Measurements from ENCODE around the gene PATE1. TPM values are rescaled to one million over a fixed set of nuclear protein-coding genes. Genes with fewer than 3 reads are reported as not detected.

PATE1 gene
- total RNA-seq, 1 donor from 2014 or later, result not detected

GRCh38 chr11:125724125-125724524 is 22.0 kb upstream of the PATE1 start:
- intact Hi-C loops (cut with DNase I), result no loop called here
- Histone ChIP-seq H3K27ac (no peak overlapping the region), H3K9me3 (no peaks in the 10 kb centered on the region), H3K36me3 (no peaks in the 10 kb centered on the region), H3K4me3 (no peak overlapping the region), H3K4me1 (no peaks in the 10 kb centered on the region), H3K27me3 (no peaks in the 10 kb centered on the region)
- no peak for DNase-seq (ENCODE audit: extremely low spot score in 2 of 2)
- TF ChIP-seq POLR2AphosphoS5 (IDR thresholded peaks at IDR 0.05; ENCODE audit: insufficient read depth in 1 of 2, low read depth in 1 of 2) (no peak), POLR2A (IDR thresholded peaks at IDR 0.05) (no peak)
- TF ChIP-seq, protein P1, sequence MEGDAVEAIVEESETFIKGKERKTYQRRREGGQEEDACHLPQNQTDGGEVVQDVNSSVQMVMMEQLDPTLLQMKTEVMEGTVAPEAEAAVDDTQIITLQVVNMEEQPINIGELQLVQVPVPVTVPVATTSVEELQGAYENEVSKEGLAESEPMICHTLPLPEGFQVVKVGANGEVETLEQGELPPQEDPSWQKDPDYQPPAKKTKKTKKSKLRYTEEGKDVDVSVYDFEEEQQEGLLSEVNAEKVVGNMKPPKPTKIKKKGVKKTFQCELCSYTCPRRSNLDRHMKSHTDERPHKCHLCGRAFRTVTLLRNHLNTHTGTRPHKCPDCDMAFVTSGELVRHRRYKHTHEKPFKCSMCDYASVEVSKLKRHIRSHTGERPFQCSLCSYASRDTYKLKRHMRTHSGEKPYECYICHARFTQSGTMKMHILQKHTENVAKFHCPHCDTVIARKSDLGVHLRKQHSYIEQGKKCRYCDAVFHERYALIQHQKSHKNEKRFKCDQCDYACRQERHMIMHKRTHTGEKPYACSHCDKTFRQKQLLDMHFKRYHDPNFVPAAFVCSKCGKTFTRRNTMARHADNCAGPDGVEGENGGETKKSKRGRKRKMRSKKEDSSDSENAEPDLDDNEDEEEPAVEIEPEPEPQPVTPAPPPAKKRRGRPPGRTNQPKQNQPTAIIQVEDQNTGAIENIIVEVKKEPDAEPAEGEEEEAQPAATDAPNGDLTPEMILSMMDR (IDR thresholded peaks at IDR 0.05), result no peak

GRCh38 chr11:125728969-125729368 is 17.1 kb upstream of the PATE1 start:
- H3K36me3 ChIP-seq, result no peaks in the 10 kb centered on the region
- no peak for DNase-seq (ENCODE audit: extremely low spot score in 2 of 2)
- H3K27me3 ChIP-seq, result no peaks in the 10 kb centered on the region
- intact Hi-C loops (cut with DNase I), result no loop called here
- H3K4me1 ChIP-seq, result no peaks in the 10 kb centered on the region
- H3K27ac ChIP-seq, result no peak overlapping the region
- TF ChIP-seq POLR2AphosphoS5 (IDR thresholded peaks at IDR 0.05; ENCODE audit: insufficient read depth in 1 of 2, low read depth in 1 of 2), result no peak
- no peak for TF ChIP-seq POLR2A (IDR thresholded peaks at IDR 0.05)
- TF ChIP-seq, protein P1 (IDR thresholded peaks at IDR 0.05), result no peak
- no peaks in the 10 kb centered on the region for H3K9me3 ChIP-seq
- H3K4me3 ChIP-seq, result no peak overlapping the region

GRCh38 chr11:125740617-125741016 is 5.5 kb upstream of the PATE1 start:
- no peak overlapping the region for H3K4me3 ChIP-seq
- H3K4me1 ChIP-seq, result no peaks in the 10 kb centered on the region
- DNase-seq (ENCODE audit: extremely low spot score in 2 of 2), result no peak
- H3K27ac ChIP-seq, result no peak overlapping the region
- H3K9me3 ChIP-seq, result no peaks in the 10 kb centered on the region
- intact Hi-C loops (cut with DNase I), result no loop called here
- no peaks in the 10 kb centered on the region for H3K27me3 ChIP-seq
- TF ChIP-seq, protein P1 (IDR thresholded peaks at IDR 0.05), result no peak
- TF ChIP-seq POLR2A (IDR thresholded peaks at IDR 0.05), result no peak
- no peak for TF ChIP-seq POLR2AphosphoS5 (IDR thresholded peaks at IDR 0.05; ENCODE audit: insufficient read depth in 1 of 2, low read depth in 1 of 2)
- no peaks in the 10 kb centered on the region for H3K36me3 ChIP-seq

DNA sequence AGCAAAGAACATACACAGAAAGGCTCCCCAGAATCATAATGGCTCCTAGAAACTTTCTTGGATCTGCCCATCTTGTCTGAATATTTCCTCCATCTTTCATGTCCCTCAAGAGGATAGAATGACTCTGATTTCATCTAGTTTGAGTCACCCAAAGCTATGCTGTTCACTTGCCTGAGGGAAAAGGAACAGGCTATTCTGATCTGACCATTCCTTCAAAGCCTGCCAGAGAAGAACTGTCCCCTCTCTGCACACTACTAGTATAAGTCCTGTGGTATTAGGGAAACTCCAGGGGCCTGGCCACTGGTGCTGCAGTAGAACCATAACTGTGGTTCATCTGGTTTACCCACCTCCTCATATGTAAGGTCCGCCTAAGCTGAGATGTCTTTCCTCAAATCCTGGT is 2.4 kb upstream of the PATE1 start:
- no peak for TF ChIP-seq POLR2A (IDR thresholded peaks at IDR 0.05)
- no peak for TF ChIP-seq POLR2AphosphoS5 (IDR thresholded peaks at IDR 0.05; ENCODE audit: insufficient read depth in 1 of 2, low read depth in 1 of 2)
- TF ChIP-seq, protein P1 (IDR thresholded peaks at IDR 0.05), result no peak
- Histone ChIP-seq H3K27ac (no peak overlapping the region), H3K36me3 (no peaks in the 10 kb centered on the region), H3K27me3 (no peaks in the 10 kb centered on the region), H3K4me3 (no peak overlapping the region), H3K9me3 (no peaks in the 10 kb centered on the region), H3K4me1 (no peaks in the 10 kb centered on the region)
- intact Hi-C loops (cut with DNase I), result no loop called here
- DNase-seq (ENCODE audit: extremely low spot score in 2 of 2), result no peak

DNA sequence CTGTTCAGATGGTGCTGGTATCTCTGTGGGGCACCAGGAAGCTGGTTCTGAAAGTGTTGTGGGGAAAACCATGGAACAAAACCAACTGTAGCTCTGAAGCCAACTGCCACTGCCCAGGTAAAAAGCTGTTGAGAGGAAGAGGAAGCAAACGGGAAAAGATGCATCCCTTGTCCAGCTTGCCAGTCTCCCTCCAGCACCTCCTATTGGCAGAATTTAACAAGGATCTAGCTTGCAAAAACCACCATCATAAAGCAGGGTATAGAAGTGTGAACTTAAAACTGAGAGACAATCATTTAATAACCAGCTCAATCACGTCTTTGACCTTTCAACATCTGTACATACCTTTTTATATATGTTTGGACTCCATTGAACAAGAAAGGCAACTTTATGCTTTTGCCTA is 4.5 kb downstream of the PATE1 start:
- Histone ChIP-seq H3K27me3 (no peaks in the 10 kb centered on the region), H3K4me3 (no peak overlapping the region), H3K4me1 (no peaks in the 10 kb centered on the region), H3K9me3 (no peaks in the 10 kb centered on the region), H3K36me3 (no peaks in the 10 kb centered on the region), H3K27ac (no peak overlapping the region)
- no peak for DNase-seq (ENCODE audit: extremely low spot score in 2 of 2)
- intact Hi-C loops (cut with DNase I), result no loop called here
- no peak for TF ChIP-seq POLR2AphosphoS5 (IDR thresholded peaks at IDR 0.05; ENCODE audit: insufficient read depth in 1 of 2, low read depth in 1 of 2)
- TF ChIP-seq, protein P1 (IDR thresholded peaks at IDR 0.05), result no peak
- TF ChIP-seq POLR2A (IDR thresholded peaks at IDR 0.05), result no peak
